ENCODE results near the gene FAM9C.

DNA sequence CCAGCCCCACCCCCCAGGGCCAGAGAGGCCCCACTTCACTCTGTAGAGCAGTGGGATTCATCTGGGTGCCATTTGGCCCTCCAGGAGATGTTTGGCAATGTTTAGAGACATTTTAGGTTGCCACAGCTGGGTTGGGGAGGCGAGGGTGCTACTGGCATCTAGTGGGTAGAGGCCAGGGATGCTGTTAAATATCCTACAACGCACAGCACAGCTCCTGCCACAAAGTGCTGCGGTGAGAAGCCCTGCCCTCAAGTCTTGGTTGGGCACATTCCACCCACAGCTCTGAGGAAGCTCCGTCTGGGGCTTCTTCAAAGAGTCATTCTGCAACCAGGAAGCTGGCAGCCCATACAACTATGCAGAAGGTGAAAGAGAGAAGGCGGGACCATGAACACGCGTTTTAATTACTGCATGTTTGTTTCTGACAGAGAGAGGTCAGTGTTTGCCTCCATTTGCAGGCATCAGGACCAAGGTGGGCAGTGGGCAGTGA is 48.1 kb upstream of the FAM9C start:
- no peak for TF ChIP-seq EZH2phosphoT487 (IDR thresholded peaks at IDR 0.05; ENCODE audit: low read depth)
- TF ChIP-seq, protein P1, sequence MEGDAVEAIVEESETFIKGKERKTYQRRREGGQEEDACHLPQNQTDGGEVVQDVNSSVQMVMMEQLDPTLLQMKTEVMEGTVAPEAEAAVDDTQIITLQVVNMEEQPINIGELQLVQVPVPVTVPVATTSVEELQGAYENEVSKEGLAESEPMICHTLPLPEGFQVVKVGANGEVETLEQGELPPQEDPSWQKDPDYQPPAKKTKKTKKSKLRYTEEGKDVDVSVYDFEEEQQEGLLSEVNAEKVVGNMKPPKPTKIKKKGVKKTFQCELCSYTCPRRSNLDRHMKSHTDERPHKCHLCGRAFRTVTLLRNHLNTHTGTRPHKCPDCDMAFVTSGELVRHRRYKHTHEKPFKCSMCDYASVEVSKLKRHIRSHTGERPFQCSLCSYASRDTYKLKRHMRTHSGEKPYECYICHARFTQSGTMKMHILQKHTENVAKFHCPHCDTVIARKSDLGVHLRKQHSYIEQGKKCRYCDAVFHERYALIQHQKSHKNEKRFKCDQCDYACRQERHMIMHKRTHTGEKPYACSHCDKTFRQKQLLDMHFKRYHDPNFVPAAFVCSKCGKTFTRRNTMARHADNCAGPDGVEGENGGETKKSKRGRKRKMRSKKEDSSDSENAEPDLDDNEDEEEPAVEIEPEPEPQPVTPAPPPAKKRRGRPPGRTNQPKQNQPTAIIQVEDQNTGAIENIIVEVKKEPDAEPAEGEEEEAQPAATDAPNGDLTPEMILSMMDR (IDR thresholded peaks at IDR 0.05; ENCODE audit: low read depth, low read length): peak; percentile 60

All from OCI-LY3 (cell line).